ENCODE data around the gene TRMT1.

TRMT1 gene

GRCh38 chr19:13069415-13070359, 46.9 kb downstream of the TRMT1 start:
- DNase-seq (ENCODE audit: extremely low read depth, insufficient read length), result no peak
- TF ChIP-seq CTCF (IDR thresholded peaks at IDR 0.05; ENCODE audit: insufficient read depth, low read length, poor library complexity, severe bottlenecking), result no peak
- Histone ChIP-seq H3K27me3 (replicated peaks; ENCODE audit: control insufficient read depth, insufficient read depth, low read length) (peaks cover 1% of the 10 kb centered on the region; the same call in 1 of the 2 replicates), H3K36me3 (ENCODE audit: control insufficient read depth, insufficient read depth, low read length) (no peaks in the 10 kb centered on the region), H3K4me3 (replicated peaks; ENCODE audit: low read depth, low read length) (no peak overlapping the region)

- DNase-seq (ENCODE audit: extremely low read depth, insufficient read length), result no peak
- peaks cover 1% of the 10 kb centered on the region; the same call in 1 of the 2 replicates for H3K27me3 ChIP-seq (replicated peaks; ENCODE audit: control insufficient read depth, insufficient read depth, low read length)
- no peaks in the 10 kb centered on the region for H3K36me3 ChIP-seq (ENCODE audit: control insufficient read depth, insufficient read depth, low read length)
- no peak overlapping the region for H3K4me3 ChIP-seq (replicated peaks; ENCODE audit: low read depth, low read length)
- no peak for TF ChIP-seq CTCF (IDR thresholded peaks at IDR 0.05; ENCODE audit: insufficient read depth, low read length, poor library complexity, severe bottlenecking)
Observed at GRCh38 chr19:13068085-13068846, 48.3 kb downstream of the TRMT1 start.

- no peaks in the 10 kb centered on the region for H3K36me3 ChIP-seq (ENCODE audit: control insufficient read depth, insufficient read depth, low read length)
- DNase-seq (ENCODE audit: extremely low read depth, insufficient read length), result no peak
- no peak for TF ChIP-seq CTCF (IDR thresholded peaks at IDR 0.05; ENCODE audit: insufficient read depth, low read length, poor library complexity, severe bottlenecking)
- no peak overlapping the region for H3K4me3 ChIP-seq (replicated peaks; ENCODE audit: low read depth, low read length)
- no peaks in the 10 kb centered on the region; the same call in 1 of the 2 replicates for H3K27me3 ChIP-seq (replicated peaks; ENCODE audit: control insufficient read depth, insufficient read depth, low read length)
Observed at GRCh38 chr19:13066933-13067807, 49.4 kb downstream of the TRMT1 start.

- Histone ChIP-seq H3K4me3 (replicated peaks; ENCODE audit: low read depth, low read length) (no peak overlapping the region), H3K27me3 (replicated peaks; ENCODE audit: control insufficient read depth, insufficient read depth, low read length) (no peaks in the 10 kb centered on the region; the same call in 1 of the 2 replicates), H3K36me3 (ENCODE audit: control insufficient read depth, insufficient read depth, low read length) (no peaks in the 10 kb centered on the region)
- DNase-seq (ENCODE audit: extremely low read depth, insufficient read length), result no peak
- TF ChIP-seq CTCF (IDR thresholded peaks at IDR 0.05; ENCODE audit: insufficient read depth, low read length, poor library complexity, severe bottlenecking), result no peak
Observed at GRCh38 chr19:13066226-13066625, 50.3 kb downstream of the TRMT1 start.

GRCh38 chr19:13064092-13064489, 52.4 kb downstream of the TRMT1 start:
- Histone ChIP-seq H3K4me3 (replicated peaks; ENCODE audit: low read depth, low read length) (no peak overlapping the region), H3K36me3 (ENCODE audit: control insufficient read depth, insufficient read depth, low read length) (no peaks in the 10 kb centered on the region), H3K27me3 (replicated peaks; ENCODE audit: control insufficient read depth, insufficient read depth, low read length) (no peaks in the 10 kb centered on the region; the same call in 1 of the 2 replicates)
- DNase-seq (ENCODE audit: extremely low read depth, insufficient read length), result no peak
- no peak for TF ChIP-seq CTCF (IDR thresholded peaks at IDR 0.05; ENCODE audit: insufficient read depth, low read length, poor library complexity, severe bottlenecking)
